Epidermal melanocyte (primary cell): ENCODE results near the gene CWC27.

Experiments
- DNase-seq: peaks from one replicate; pipeline ENCODE4 v3.0.0; 2011; ENCODE audit warnings: low spot score; ENCODE audit not compliant: insufficient read length

CWC27 gene

GRCh38 chr5:65034813-65035209 lies 266.1 kb downstream of the CWC27 start:
- DNase-seq, result no peak

GRCh38 chr5:65035211-65036206 lies 266.8 kb downstream of the CWC27 start:
- peak; percentile 88 for DNase-seq

GRCh38 chr5:65037831-65038815 lies 269.4 kb downstream of the CWC27 start:
- DNase-seq, result no peak

- DNase-seq, result no peak
Observed at GRCh38 chr5:65041296-65042158, 272.8 kb downstream of the CWC27 start.

- DNase-seq, result no peak
Observed at GRCh38 chr5:65043843-65044359, 275.2 kb downstream of the CWC27 start.

GRCh38 chr5:65047225-65047624 lies 278.5 kb downstream of the CWC27 start:
- DNase-seq, result no peak

- DNase-seq, result no peak
Observed at GRCh38 chr5:65047948-65048690, 279.4 kb downstream of the CWC27 start.

GRCh38 chr5:65050140-65050539 lies 281.4 kb downstream of the CWC27 start:
- DNase-seq, result no peak

- no peak for DNase-seq
Observed at GRCh38 chr5:65050826-65051498, 282.2 kb downstream of the CWC27 start.

GRCh38 chr5:65055938-65056337 lies 287.2 kb downstream of the CWC27 start:
- DNase-seq, result no peak

- DNase-seq, result no peak
Observed at GRCh38 chr5:65059681-65060598, 291.2 kb downstream of the CWC27 start.

- no peak for DNase-seq
Observed at GRCh38 chr5:65061250-65061973, 292.7 kb downstream of the CWC27 start.

GRCh38 chr5:65061974-65062353 lies 293.2 kb downstream of the CWC27 start:
- no peak for DNase-seq

- DNase-seq, result peak; percentile 51
Observed at GRCh38 chr5:65062469-65063083, 293.8 kb downstream of the CWC27 start.

GRCh38 chr5:65065001-65065511 lies 296.3 kb downstream of the CWC27 start:
- no peak for DNase-seq

- no peak for DNase-seq
Observed at GRCh38 chr5:65066387-65067146, 297.8 kb downstream of the CWC27 start.
